IMR-90 (cell line): ENCODE data around the gene FYCO1.

Source experiments
- RAD21 ChIP-seq: IDR thresholded peaks from 2 replicates; pipeline ENCODE4 v1.6.1; 2012; ENCODE audit warnings: low read length, improper control_type of control experiment
- RCOR1 ChIP-seq: IDR thresholded peaks from 2 replicates; pipeline ENCODE4 v1.6.1; 2012; ENCODE audit warnings: mild to moderate bottlenecking, low read length, improper control_type of control experiment; ENCODE audit not compliant: insufficient replicate concordance
- SMC3 ChIP-seq: fragments of 150-350 bp; IDR thresholded peaks from 2 replicates; pipeline ENCODE4 v1.6.1; 2016; ENCODE audit warnings: low read depth, mild to moderate bottlenecking, antibody characterized with exemption, low read length, moderate library complexity
- TF ChIP-seq, protein P1 (sequence below): conservative IDR thresholded peaks from 2 replicates; pipeline ENCODE4 v1.5.1; 2012; ENCODE audit warnings: mild to moderate bottlenecking, low read depth, low read length, improper control_type of control experiment

DNA sequence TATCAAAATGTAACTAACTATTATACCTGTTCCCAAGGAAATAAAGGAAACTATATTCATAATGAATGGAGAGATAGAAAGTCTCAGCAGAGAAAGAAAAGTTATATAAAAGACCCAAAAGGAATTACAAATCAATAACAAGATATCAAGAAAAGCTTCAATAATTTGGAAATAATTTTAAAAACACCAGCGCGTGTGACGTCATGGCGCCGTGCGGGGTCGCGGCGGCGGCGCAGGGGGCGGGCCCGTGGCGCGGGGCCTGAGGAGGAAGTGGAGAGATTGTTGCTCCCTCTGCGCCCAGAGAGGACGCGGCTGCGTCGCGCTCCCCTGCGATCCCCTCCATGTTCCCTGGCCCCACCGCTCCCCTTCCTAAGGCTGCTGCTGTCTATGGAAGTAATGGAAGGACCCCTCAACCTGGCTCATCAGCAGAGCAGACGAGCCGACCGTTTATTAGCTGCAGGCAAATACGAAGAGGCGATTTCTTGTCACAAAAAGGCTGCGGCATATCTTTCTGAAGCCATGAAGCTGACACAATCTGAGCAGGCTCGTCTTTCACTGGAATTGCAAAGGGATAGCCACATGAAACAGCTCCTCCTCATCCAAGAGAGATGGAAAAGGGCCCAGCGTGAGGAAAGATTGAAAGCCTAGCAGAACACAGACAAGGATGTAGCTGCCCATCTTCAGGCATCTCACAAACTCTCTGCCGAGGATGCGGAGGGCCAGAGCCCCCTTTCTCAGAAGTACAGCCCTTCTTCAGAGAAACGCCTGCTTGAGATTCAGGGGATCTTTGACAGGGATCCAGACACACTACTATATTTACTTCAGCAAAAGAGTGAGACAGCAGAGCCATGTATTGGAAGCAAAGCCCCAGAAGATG is 27.5 kb upstream of the FYCO1 start:
- TF ChIP-seq, protein P1, sequence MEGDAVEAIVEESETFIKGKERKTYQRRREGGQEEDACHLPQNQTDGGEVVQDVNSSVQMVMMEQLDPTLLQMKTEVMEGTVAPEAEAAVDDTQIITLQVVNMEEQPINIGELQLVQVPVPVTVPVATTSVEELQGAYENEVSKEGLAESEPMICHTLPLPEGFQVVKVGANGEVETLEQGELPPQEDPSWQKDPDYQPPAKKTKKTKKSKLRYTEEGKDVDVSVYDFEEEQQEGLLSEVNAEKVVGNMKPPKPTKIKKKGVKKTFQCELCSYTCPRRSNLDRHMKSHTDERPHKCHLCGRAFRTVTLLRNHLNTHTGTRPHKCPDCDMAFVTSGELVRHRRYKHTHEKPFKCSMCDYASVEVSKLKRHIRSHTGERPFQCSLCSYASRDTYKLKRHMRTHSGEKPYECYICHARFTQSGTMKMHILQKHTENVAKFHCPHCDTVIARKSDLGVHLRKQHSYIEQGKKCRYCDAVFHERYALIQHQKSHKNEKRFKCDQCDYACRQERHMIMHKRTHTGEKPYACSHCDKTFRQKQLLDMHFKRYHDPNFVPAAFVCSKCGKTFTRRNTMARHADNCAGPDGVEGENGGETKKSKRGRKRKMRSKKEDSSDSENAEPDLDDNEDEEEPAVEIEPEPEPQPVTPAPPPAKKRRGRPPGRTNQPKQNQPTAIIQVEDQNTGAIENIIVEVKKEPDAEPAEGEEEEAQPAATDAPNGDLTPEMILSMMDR = no peak
- TF ChIP-seq RCOR1 (no peak), RAD21 (no peak), SMC3 (no peak)
